ENCODE measurements around the gene GIPC3.
"Not testable (repeated sequence)": the region's sequence is repeated elsewhere in the genome, so short reads cannot be mapped to it uniquely, and the experiment has no call there.

Gene GIPC3

DNA sequence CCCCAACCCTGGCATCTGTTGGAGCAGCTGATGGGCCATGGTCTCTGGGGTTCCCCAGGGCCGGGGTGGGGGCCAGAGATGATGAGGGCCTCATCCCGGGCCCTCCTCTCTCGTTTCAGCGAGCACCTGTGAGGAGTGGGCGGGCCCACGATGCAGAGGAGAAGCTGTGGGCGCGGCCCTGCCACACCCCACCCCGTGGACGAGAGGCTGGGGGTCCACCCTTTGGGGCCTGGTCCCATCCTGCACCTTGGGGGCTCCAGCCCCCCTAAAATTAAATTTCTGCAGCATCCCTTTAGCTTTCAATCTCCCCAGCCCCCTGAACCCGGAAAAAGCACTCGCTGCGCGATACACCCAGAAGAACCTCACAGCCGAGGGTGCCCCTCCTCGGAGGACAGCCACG, 6.9 kb upstream of the GIPC3 start:
- no peak for DNase-seq

DNA sequence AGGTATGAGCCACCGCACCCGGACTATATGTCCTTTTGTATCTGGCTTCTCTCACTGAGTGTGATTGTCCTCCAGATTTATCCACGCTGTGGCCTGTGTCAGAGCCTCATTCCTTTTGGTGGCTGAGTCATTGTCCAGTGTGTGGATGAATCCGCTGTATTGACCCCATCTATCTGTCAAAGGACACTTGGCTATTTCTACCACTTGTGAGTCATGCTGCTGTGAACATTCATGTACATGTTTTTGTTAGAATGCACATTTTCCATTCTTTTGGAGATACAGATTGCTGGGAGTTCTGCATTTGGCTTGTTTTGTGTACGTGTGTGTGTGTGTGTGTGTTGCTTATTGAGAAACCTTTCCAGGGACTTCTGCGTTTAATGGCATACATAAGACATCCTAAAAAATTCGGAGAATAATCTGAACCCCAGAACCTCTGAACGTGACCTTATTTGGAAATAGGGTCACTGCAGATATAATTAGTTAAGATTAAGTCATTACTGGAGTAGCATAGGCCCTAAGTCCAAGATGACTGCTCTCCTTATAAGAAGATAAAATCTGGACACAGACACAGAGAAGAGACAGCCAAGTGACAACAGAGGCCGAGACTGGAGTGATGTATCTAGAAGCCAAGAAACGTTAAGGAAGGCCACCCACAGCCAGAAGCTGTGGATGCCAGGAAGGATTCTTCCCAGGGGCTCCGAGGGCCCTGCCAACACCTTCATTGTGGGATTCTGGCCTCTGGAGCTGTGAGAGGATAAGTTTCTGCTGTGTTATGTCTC, 4.9 kb upstream of the GIPC3 start:
- DNase-seq = no peak

DNA sequence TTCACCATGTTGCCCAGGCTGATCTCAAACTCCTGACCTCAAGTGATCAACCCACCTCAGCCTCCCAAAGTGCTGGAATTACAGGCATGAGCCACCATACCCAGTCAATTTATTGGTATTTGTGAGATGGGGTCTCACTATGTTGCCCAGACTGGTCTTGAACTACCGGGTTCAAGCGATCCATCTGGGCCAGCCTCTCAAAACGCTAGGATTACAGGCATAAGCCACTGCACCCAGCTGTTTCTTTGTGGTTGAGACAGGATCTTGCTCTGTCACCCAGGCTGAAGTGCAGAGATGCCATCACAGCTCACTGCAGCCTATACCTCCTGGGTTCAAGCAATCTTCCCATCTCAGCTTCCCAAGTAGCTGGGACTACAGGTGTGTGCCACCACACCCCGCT, 3.5 kb upstream of the GIPC3 start:
- not testable (repeated sequence) for DNase-seq

DNA sequence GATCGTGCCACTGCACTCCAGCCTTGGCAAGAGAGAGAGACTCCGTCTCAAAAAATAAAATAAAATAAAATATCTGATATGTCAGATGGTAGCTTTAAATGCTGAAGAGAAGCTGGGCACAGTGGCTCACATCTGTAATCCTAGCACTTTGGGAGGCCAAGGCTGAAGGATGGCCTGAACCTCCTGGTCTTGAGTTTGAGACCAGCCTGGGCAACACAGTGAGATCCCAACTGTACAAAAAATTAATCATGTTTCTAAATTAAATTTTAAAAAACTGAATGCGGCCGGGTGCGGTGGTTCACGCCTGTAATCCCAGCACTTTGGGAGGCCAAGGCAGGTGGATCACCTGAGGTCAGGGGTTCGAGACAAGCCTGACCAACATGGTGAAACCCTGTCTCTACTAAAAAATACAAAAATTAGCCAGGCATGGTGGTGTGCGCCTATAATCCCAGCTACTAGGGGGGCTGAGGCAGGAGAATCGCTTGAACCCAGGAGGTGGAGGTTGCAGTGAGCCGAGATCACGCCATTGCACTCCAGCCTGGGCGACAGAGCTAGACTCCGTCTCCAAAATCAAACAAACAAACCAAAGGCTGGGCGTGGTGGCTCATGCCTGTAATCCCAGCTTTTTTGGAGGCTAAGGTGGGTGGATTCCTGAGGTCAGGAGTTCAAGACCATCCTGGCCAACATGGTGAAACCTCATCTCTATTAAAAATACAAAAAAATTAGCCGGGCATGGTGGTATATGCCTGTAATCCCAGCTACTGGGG, 1.1 kb upstream of the GIPC3 start:
- not testable (repeated sequence) for DNase-seq

DNA sequence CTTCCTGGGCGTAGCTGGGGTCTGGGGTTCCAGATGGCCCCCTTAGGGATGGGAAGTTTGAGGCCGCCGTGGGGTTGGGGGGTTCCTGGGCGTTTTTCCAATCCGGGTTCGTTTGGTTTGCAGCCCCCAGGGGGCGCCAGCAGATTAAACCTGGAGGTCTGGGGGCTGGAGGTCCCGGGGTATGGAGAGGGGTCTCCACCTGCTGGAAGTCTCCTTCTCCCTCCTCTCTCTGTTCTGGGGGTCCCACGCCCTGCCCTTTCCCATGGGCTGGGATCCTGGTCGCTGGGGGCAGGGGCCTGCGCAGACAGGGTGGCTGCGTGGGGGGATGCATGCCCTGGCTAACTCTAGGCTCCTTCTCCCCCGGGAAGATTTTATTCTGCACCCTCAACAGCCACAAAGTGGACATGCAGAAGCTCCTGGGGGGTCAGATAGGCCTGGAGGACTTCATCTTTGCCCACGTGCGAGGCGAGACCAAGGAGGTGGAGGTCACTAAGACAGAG, 899 bp downstream of the GIPC3 start:
- DNase-seq = peak in 1 of 2 experiments; percentile 44

DNA sequence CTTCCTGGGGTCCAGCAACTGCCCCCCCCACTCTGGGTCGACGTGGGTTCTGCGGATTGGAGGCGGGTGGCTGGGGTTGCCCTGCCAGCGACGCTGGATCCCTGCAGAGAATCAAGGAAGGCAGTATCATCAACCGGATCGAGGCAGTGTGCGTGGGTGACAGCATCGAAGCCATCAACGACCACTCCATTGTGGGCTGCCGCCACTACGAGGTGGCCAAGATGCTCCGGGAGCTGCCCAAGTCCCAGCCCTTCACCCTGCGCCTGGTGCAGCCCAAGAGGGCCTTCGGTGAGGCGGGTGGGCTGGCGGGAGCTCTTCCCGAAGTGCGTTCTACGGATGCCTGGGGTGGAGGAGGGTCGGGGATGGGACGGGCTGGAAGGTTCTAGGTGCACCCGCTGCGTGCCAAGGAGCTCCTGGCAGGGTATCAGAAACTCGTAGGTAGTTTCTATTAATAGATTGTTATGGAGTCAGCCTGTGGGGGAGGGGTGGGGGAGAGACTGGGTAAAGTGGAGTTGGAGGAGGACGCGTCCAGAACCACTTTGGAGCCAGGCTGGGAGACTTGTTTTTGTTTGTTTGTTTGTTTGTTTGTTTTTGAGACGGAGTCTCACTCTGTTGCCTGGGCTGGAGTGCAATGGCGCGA, 1.5 kb downstream of the GIPC3 start:
- no peak for DNase-seq

DNA sequence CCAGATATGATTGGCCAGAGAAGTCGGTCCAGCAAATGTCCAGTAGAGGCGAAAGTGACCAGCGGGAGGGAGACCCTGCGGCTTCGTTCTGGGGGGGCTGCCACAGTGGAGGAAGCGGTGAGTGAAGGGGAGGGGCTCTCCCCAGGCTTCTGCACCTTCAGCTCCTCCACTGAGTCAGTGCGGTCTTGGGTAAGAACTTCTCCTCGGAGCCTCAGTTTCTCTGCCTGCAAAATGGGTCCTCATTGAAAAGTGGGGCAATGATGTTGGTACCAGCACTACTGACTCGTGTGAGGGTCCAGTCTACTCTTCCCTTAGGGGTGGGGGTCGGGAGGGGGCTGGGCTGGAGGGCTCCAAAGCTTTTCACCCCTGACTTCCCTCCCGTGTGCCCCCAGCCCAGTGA, 4.2 kb downstream of the GIPC3 start:
- no peak for DNase-seq

DNA sequence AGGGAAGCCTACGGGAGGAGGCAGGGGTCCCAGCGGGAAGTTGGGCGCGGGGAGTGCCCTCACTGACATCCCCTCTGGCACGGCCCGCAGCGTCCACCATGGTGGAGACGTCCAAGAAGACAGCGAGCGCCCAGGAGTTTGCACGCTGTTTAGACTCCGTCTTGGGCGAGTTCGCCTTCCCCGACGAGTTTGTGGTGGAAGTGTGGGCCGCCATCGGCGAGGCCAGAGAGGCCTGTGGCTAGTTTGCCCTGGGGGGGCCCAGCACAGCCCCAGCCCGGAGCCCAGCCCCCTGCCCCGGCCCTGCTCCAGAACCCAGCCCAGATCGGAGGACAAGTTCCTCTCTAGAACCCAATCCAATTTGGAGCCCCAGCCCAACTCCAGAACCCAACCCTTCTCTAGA, 4.7 kb downstream of the GIPC3 start:
- no peak for DNase-seq

DNA sequence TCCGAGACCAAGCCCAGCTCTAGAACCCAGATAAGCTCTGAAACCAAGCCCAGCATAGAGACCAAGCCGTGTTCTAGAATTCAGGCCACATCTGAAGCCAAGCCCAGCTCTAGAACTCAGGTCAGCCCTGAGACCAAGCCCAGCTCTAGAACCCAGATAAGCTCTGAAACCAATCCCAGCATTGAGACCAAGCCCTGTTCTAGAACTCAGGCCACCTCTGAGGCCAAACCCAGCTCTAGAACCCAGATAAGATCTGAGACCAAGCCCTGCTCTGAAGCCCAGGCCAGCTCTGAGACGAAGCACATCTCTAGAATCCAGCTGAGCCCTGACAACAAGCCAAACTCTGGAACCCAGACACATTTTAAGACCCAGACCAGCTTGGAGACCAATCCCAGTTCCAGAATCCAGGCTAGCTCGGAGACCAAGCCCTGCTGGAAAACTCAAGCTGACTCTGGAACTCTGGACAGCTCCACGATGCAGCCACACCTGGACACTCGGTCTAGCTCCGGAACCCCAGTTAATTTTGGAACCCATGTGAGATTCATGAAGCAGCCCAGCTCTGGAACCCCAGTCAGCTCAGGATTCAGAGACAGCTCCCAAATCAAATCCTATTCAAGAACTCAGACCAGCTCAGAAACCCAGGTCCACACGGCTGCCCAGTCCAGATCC, 5.8 kb downstream of the GIPC3 start:
- DNase-seq = no peak

DNA sequence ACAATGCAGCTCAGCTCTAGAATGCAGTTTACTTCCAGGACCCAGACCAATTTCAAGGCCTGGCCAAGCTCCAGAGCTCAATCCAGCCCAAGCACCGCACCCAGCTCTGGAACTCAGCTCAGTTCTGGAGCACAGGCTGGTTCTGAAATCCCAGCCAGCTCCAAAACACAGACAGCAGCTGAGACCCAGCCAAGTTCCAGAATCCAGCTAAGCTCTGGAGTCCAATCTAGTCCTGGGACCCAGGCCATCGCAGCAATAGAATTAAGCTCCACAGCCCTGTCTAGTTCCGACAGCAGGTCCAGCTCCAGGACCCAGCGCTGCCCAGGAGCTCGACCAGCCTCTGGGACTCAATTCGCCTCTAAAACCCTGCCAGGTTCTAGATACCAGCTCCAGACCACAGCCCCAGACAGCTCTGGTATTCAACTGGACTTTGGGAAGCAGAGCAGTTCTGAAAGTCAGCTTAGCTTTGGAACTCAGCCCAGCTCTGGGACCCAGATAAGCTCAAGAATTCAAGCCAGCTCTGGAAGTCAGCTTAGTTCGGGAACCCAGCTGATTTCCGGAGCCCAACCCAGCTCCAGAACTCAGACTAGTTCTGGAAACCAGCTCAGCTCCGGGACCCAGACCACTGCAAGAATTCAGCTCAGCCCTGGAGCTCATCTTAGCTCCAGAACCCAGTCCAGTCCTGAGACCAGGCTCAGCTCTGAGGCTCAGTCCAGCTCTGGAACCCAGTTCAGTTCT, 6.8 kb downstream of the GIPC3 start:
- no peak for DNase-seq

DNA sequence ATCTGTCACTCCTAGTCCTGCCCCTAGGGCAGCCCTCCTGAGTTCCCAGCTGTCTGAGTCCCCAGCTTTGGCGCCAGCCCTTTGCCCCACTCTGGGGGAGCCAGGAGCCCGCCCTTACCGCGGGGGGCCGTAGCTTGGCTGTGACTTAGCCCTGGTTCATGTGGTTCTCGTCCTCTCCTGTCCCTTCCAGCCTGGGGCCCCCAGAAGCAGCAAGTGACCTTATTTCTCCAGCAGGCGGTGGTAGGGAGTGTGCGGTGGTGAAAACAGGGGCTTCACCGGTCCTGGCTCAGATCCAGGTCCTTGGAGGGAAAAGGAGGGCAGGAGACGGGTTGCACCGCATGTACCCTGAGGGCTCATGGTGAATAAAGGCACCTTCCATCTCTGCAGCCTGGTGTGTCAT, 7.9 kb downstream of the GIPC3 start:
- DNase-seq = no peak

DNA sequence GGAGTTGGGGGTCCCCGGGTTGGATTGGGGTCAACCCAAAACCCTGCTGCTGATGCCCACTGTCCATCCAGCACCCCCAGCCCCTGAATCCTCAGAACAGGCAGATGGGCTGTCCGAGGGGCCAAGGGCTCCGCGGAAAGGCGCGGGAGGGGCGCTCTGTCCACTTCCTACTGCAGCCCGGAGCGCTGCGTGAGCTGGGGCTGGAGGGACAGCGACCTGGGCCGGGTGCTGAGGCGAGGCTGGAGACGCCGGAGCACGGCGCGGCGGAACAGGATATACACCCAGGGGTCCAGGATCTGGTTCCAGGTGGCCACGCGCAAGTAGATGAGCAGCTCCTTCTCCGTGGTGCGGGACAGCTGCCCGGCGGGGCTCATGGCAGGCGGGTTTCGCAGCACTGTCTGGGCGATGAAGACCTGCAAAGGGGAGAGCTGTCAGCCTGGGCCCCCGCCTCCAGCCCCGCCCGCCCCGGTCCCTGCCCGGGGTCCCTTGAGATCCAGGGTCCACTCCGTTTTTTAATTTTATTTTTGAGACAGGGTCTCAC, 10.3 kb downstream of the GIPC3 start:
- no peak for DNase-seq

DNA sequence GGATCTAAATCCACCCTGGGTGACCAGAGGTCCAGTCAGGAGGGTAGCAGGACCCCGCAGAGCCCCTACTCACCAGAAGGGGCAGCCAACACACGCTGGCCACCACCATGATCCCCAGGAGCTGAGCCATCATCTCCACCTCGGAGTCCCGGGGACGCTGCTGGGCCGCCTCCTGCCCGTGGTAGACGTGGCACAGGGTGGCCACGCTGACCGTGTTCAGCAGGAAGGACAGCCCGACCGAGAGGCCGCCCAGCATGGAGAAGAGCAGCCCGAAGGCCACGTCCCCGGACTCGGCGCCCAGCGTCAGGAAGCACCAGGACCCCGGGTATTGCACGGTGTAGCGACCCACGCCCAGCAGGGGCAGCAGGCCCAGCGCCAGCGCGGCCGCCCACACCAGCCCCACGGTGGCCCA, 14.5 kb downstream of the GIPC3 start:
- no peak for DNase-seq

DNA sequence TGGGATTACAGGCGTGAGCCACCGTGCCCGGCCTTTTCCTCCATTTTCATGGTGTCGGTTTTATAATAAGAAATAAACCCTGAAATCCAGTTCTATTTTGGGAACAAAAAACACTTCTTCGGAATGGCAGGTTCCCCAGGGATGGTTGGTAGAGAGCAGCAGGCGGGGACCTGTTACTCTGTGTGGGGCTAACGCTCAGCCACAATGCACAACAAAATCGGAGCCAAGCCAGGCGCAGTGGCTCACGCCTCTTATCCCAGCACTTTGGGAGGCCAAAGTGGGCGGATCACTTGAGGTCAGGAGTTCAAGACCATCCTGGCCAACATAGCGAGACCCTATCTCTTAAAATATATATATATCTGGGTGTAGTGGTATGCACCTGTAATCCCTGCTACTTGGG, 15.7 kb downstream of the GIPC3 start:
- DNase-seq = no peak

DNA sequence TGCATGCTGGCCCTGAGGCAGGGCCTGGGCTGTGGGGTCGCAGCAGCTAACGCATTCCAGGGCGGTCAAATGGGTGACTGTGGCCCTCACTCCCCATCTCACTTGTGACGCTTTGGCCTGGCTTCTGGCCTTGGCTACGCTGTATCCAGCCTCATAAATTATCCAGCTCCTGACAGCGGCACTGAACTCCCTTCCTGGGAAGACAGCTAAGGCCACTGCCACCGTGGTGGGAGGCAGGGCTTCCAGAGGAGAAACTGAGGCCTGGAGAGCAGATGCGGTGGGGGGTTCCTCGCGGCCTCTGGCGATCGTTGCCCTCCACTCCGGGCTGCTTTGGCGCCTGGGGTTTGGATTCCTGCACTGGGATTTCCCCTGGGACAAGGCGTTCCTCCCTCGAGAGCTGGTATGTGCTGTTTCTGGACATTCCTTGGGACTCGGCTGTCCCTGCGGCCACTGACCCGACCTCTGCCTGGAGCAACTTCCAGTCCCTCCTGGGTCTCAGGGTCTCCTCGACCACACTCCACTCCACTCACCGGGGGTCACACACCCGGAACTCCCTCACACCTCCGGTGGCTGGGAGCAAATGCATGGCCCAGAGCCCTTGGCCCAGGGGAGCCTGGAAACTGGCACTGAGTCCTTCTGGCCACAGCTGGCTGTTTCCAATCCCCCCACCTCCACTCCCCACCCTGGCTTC, 18.0 kb downstream of the GIPC3 start:
- no peak for DNase-seq

DNA sequence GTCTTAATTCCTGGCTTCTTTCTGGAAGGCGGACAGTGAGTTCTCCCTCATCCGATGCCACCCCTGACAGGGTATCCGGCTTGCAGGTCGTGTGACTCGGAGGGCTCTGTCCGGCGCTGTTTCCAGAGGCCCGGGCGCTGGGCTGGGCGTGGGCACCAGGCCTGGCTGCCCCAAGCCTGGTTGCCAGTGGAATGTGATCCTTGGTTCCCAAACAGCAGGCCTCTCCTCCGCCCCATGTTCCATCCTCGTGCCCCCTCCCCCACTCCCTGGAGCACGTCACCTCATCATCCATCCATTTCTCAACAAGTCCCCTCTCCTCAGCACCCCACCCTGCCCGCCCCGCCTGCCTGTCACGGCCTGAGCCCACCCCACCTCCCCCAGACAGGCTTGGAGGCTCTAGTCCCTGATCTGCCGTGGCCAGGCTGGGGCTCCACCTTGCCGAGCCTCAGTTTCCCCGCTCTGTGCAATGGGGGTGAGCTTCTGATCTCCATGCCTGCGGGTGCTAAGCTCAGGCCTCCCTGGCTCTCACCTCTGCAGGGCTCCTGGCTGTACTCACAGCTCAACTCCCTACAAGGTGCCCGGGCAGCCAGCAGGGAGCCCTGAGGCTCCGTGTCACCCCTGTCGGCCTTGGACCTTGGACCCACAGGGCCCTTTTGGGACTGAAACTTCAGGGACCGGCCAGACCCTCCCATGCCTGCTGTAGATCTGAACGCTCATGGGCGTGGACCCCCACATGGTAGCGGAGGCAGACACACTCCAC, 19.1 kb downstream of the GIPC3 start:
- DNase-seq = no peak

DNA sequence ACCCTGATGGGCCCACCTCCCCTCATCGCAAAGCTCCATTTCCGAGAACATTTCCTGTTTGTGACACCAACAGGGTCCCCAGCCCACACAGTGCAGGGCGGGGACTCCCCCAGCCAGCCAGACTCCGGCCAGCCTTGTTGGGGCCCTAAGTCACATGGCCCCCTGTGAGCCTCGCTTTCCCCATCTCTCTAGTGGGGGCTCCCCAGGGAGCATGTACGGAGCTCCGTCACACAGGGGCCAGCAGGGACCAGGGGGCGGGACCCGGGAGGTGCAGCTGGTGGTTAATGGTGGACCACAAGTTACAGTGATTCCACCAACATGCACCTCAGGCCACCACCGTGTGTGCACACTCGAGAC, 19.7 kb downstream of the GIPC3 start:
- DNase-seq = no peak

DNA sequence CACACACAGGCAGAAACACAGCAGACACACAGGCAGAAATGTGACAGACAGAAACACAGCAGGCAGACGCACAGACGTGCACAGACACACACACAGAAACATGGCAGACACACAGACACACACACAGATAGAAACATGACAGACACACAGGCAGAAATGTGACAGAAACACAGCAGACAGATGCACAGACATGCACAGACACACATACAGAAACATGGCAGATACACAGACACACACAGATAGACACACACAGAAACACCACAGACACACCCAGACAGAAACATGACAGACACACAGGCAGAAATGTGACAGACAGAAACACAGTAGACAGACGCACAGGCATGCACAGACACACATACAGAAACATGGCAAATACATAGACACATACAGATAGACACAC, 20.1 kb downstream of the GIPC3 start:
- no peak for DNase-seq

DNA sequence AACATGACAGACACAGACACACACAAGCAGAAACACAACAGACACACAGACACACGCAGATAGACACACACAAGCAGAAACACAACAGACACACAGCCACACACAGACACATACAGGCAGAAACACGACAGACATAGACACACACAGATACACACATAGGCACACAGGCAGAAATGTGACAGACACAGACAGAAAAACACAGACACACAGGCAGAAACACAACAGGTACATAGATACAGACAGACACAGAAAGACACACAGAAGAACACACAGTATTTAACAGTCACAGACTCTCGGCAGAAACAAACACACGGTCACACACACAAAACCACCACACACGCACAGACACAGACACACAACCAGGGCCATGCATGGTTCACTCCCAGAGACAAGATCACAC, 20.5 kb downstream of the GIPC3 start:
- DNase-seq = no peak

DNA sequence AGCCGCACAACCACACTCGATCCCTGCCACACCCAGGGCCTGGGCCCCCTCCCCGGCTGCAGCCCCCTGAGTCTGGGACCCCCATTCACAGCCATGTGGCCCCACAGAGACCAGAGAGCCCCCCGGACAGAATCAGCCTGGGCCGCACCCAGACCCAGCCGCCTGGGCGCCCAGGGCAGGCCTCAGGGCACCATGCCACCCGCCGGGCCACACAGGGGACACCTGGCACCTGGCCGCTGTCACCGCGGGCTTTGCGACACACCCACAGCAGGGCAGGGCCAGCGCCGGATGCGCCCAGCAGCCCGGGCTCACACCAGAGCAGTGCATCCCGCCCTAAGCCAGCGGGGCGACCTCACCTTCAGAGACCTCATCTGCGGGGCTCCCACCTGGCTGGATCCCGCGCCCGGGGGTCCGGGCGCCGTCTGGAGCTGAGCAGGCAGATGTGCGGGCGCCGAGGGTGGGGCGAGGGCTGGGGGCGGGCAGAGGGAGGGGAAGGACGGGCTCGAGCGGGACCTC, 21.0 kb downstream of the GIPC3 start:
- no peak for DNase-seq
